HG03159 (cell line): ENCODE measurements around the gene MAPRE2.

Source experiments
- ATAC-seq: cut with Tn5 transposase; IDR thresholded peaks from one replicate; pipeline ENCODE4 v1.9.1; 2021; ENCODE audit warnings: mild to moderate bottlenecking, moderate library complexity; ENCODE audit not compliant: unreplicated experiment

Gene MAPRE2

DNA sequence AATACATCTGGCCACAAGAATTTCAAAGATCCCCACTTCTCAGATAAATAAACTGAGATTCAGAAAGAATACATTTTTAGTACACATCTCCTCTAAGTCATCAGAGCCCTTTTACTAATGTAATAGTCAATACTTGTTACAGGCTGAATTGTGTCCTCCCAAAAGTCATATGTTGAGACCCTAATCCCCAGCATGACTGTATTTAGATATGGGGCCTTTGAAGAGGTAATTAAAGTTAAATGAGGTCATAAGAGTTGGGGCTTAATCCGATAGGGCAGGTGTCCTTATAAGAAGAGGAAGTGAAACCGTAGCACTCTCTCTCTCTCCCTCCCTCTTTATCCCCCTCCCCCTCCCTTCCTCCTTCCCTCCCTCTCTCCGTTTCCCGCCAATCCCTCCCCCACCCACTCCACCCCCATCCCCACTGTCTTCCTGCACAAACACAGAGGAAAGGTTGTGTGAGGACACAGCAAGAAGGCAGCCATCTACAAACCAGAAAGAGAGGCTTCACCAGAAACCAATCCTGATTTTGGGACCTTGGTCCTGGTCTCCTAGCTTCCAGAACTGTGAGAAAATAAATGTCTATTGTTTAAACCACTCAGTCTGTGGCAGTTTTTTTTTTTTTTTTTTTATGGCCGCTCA lies 133.0 kb downstream of the MAPRE2 start:
- ATAC-seq, result peak; percentile 90

DNA sequence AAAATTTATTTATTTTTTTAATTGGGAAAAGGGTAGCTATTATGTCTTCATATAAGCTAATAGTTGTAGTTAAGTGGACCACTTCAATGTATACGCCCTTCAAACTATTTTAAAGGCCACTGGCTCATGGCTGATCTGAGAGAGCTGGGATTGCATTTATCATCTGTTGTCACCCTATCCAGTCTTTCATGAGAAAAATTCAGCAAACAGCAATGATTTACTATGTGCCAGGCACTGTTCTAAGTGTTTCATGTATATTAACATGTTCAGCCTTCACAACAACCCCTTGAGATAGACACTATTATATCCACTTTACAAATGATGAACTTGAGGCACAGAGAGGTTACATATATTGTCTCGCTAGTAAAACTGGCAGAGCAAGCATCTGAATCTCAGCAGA lies 133.5 kb downstream of the MAPRE2 start:
- ATAC-seq, result no peak

DNA sequence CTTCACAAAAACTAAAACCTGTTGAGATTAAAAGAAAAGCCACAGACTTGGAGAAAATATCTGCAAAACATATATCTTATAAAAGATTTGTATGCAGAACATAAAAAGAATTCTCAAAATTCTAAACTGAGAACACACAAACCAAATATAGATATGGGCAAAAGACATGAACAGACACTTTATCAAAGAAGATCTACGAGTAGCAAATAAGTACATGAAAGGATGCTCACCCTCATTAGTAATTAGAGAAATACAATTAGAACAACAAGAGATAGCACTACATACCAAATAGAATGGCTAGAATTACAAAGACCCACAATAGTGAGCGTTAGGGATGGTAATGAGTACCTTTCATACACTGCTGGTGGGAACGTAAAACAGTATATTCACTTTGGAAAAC lies 135.7 kb downstream of the MAPRE2 start:
- ATAC-seq, result no peak

DNA sequence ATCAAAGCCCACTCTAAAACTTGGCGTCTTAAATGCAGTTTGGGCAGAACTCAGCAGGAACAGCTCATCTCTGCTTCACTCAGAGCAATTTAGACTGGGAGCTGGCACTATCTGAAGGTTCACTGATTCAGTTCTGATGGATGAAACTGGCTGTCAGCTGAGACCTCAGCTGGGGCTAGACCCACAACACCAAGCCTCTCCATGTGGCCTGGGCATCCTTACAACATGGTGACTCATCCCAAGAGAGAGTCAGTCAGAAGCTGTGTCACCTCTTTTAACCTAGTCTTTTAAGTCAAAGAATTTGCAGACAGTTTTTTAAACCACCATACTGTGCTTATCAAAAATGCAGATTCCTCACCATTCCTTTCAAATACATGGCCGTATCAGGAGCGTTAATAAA lies 137.0 kb downstream of the MAPRE2 start:
- ATAC-seq, result no peak

DNA sequence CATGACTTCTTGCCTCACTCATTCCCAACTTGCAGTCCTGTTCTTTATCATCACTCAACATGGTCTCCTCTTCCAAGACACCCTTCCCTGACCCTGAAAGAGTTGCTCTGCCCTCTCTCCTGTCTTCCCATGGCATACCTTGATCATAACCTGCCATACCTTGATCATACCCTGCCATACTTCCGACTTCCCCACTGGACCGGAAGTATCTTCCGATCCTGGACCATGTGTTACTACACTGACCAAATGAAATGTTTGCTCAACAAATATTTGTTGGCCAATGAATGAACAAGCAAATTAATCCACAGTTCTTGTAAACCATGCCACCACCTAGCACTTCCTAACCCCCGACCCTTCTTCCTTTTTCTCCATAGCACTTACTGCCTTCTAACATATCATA lies 138.7 kb downstream of the MAPRE2 start:
- no peak for ATAC-seq

DNA sequence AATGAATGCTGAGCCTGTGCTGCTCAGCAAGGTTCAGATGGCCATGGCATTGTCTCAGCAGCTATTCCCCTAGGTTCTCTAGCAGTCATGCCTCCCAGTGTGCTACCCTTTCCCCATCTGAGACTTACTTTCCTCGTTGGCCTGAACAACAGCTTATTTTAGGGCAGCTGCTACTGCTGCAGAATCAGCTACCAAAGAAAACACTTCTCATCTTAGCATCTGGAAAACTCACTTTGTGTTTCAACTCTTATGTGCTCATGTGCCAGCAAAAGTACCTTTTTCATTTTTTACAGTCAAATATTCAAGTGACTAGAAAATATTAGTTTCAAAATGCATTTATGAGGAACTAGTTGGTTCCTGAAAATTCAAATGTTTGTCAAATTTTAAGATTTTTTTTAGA lies 139.2 kb downstream of the MAPRE2 start:
- no peak for ATAC-seq

DNA sequence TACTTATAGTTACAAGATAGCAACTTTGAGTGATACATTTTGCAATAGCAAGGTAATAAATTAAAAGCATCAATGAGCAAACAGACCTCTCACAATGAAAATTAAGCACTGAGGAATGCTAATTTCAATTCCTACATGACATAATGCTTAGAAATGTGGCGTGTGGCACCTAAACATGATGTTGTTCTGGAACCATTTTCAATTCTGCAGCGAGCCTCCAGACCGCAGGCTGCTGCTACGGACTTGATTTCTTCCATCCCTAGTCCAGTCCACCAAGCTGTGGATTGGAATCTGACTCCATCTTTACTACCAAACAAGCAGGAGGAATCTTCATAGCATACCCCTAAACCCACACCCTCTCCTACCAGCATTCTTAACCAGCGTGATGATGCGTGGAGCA lies 140.9 kb downstream of the MAPRE2 start:
- no peak for ATAC-seq

DNA sequence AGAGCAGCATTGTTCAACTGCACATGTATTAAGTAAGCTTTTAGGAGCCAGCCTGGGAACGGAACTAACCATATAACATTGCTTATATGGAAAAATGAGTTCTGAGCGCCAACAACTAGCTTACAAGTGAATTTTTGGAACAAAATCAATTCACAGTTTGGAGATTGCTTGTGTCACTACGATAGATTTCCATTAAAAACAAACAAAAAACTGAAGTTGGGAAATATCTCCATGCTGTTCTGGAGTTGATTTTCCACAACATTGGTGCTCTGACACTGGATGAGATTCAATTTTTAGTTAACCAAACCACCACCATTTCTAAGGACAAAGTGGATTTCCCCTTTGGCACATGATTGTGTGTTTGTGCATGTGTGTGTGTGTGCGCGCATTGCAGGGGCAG lies 142.7 kb downstream of the MAPRE2 start:
- no peak for ATAC-seq

DNA sequence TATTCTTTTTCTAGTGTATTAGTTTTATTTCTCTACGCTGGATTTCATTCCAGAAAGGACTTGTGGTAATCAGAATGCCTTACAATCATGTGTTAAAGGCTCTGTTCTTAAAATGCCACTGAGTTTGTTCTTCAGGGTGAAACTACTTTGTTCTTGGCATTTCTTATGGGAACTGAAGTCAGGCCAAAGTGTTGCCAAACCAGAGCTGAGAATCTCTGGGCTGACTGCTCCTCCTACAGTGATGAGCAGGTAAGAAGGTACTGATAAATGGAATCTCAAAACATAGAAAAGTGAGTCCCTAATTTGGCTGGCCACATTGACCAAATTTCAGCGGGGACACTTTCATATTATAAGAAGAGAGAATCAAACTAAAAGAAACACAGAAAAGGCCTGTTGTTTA lies 144.6 kb downstream of the MAPRE2 start:
- ATAC-seq, result no peak

DNA sequence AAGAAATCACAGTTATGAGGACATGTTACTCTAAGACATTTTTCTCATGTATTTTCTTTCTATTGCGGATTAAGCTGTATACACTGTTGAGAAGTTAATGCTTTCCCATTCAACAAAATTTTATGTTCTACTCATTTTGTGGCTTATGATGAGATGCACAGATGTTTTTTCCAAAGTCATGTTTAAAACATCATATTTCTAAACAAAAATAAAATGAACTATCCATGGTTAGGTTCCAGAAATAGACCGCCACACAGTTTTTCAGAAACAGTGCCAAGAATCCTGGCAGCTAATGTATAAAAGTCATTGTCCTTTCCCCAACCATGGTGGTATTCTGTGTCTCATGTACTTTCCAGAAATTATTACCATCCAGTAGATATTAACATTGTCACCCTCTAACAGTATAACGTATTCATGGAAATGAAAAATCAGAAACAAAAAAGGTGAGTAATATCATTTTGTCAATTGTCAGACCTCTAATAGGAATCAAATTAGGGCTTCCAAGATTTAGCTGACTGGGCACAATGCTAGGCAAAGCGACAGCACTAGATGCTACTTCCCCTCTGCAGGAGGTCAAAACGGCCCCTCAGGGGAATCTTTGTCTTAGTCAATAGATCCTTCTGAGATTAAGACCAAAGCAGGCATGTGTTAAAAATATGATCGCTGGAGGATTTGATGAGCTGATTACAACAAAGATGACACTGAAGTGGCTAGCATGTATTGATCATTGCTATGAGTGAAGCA lies 145.2 kb downstream of the MAPRE2 start:
- ATAC-seq, result no peak

DNA sequence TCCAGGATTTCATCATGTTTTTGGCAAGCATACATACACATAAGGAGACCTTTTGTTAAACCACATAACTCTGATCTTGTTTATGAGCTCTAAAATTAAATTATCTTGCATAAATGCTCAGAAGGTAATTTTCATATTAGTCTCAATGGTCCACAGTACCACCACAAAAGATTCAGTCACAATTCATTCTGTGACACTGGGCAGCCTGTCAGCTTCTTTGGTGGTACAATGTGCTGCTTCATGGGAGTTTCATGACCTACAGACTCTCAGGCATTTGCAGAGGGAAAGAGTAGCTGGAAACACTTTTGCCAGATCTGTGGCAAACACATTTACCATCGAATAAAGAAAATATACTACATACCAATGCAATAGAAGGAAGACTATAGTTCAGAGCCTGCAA lies 148.3 kb downstream of the MAPRE2 start:
- ATAC-seq, result no peak

DNA sequence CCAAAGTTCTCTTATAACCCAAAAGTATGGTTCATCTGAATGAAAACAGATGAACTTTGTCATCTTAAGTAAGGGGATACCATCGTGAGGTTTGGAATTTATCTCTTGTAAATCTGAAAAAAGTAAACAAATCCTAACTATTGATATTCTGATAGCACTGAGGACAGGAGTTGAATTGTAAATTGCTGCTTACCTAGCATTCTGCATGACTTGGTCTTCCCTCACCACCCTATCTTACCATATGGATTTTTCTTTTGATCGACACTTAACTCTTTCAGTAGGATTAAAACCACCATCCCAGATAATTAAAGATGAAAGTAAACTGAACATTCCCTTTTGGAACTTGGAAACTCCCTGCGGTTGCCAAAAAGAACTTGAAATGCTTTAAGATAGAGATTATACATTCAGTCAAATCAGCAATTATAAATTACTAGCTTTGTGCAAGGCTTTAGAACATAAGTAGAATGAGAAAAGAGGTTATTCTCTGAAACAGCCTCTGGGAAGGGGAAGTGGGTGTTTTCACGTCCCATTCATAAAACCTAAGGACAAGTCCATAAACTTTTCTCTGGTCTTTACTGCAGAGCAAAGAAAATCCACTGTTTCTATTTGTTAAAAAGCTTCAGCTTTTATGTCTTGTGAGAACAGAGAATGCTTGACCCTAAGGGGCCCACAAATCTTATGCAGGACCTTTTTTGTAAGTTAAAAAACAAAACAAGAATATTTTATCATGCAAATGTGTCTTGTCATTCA lies 149.9 kb downstream of the MAPRE2 start:
- no peak for ATAC-seq

DNA sequence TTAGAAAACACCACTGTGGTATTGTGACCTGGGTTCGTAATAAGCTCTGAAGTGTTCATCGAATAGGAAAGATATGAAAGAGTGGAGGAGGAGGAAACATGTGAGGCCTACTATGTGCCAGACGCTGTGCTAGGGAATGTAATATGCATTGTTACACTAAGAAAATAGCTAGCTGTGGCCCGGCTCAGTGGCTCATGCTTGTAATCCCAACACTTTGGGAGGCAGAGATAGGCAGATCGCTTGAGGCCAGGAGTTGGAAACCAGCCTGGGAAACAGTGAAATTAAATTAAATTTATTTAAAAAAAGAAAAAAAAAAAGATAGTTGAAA lies 150.4 kb downstream of the MAPRE2 start:
- no peak for ATAC-seq

DNA sequence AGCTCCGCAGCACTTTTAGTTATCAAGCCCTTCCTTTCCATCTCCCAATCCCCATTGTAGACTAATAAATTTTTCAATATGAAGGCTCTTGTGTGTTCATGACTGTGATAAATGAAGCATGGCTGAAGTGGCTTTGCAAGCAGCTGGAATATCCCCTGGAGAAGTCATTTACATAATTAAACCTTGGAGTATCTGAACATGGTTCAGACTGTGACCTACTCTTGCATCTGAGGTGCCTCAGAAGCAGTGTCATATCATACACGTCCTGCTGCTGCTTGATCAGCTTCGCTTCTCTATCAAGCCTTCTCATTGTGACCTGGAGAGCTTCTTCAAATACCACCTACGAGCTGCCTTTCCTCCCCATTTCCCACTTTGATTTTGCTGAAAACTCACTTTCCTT lies 151.2 kb downstream of the MAPRE2 start:
- ATAC-seq, result no peak
